Measurements from ENCODE around the gene XK. TPM values are rescaled to one million over a fixed set of nuclear protein-coding genes. Genes with fewer than 3 reads are reported as not detected.
A peak's percentile ranks its signal among the peaks of the same experiment; 100 is the strongest.

The XK gene
- total RNA-seq, 1 donor from 2014 or later: 0.25 TPM

DNA sequence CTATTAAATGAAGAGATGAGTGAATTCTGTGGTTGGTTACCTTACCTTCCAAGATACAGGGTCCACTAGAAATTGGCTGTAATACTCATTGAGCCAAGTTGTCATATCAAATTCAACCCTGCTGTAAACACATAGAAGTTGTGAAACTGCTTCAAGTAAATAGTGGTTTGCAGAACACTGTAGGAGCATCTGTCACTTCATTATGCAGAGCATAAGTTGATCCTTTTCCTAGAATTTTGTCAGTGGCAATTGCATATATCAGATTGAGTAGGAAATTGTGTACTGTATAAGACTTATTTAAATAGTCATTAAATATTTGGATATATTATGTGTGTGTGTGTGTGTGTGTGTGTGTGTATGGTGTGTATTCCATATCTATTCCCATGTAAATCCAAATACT, 8.8 kb upstream of the XK start:
- Mint-ChIP-seq H3K4me3 (ENCODE audit: unreplicated experiment) (no peak overlapping the region), H3K4me1 (ENCODE audit: low read depth, unreplicated experiment) (no peaks in the 10 kb centered on the region), H3K9me3 (ENCODE audit: unreplicated experiment) (no peaks in the 10 kb centered on the region), H3K36me3 (ENCODE audit: low read depth, unreplicated experiment) (no peaks in the 10 kb centered on the region), H3K27ac (ENCODE audit: unreplicated experiment) (no peak overlapping the region), H3K27me3 (ENCODE audit: low read depth, unreplicated experiment) (no peaks in the 10 kb centered on the region)
- Histone ChIP-seq H3K4me3 (ENCODE audit: insufficient read depth, low read depth, low read length) (no peak overlapping the region), H3K27ac (ENCODE audit: low read depth, low read length) (no peak overlapping the region), H4K20me1 (ENCODE audit: insufficient read depth, low read length) (no peaks in the 10 kb centered on the region), H3K4me2 (ENCODE audit: low read length) (no peak overlapping the region), H3K4me1 (ENCODE audit: insufficient read depth, low read length) (no peaks in the 10 kb centered on the region), H3K9me3 (ENCODE audit: insufficient read depth, low read depth, low read length) (no peaks in the 10 kb centered on the region), H3K79me2 (ENCODE audit: insufficient read depth, low read length) (no peaks in the 10 kb centered on the region), H3K36me3 (ENCODE audit: insufficient read depth, low read length) (no peaks in the 10 kb centered on the region), H3K27me3 (ENCODE audit: insufficient read depth, low read length) (no peaks in the 10 kb centered on the region), H2AFZ (ENCODE audit: low read depth, low read length) (no peak overlapping the region), H3K9ac (ENCODE audit: low read length) (no peak overlapping the region)
- no peak for TF ChIP-seq EZH2 (IDR thresholded peaks at IDR 0.05; ENCODE audit: insufficient read depth, low read length)
- TF ChIP-seq, protein P1, sequence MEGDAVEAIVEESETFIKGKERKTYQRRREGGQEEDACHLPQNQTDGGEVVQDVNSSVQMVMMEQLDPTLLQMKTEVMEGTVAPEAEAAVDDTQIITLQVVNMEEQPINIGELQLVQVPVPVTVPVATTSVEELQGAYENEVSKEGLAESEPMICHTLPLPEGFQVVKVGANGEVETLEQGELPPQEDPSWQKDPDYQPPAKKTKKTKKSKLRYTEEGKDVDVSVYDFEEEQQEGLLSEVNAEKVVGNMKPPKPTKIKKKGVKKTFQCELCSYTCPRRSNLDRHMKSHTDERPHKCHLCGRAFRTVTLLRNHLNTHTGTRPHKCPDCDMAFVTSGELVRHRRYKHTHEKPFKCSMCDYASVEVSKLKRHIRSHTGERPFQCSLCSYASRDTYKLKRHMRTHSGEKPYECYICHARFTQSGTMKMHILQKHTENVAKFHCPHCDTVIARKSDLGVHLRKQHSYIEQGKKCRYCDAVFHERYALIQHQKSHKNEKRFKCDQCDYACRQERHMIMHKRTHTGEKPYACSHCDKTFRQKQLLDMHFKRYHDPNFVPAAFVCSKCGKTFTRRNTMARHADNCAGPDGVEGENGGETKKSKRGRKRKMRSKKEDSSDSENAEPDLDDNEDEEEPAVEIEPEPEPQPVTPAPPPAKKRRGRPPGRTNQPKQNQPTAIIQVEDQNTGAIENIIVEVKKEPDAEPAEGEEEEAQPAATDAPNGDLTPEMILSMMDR (IDR thresholded peaks at IDR 0.05; ENCODE audit: insufficient read depth, low read depth, low read length): no peak
- DNase-seq (ENCODE audit: low read depth) (no peak), FAIRE-seq (no peak)

DNA sequence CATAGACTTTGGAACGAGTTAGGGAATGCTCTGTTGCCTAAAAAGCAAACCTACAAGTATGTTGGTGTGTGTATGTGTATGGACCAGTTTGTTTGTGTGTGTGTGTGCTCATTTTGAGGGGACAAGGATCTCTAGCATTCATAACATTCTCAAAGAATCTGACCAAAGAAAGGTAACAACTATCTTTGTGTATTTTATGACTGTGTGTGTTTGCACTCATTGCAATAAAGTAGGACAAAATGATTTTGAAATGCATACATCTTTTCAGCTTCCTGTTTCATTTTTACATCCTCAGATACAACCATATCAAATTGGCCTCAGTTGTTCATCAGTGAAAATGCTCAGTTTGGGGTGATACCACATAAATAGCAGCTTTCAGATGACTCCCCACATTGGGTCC, 8.3 kb upstream of the XK start:
- H4K20me1 ChIP-seq (ENCODE audit: insufficient read depth, low read length): no peaks in the 10 kb centered on the region
- no peak overlapping the region for H3K4me3 Mint-ChIP-seq (ENCODE audit: unreplicated experiment)
- H3K9me3 Mint-ChIP-seq (ENCODE audit: unreplicated experiment): no peaks in the 10 kb centered on the region
- H3K27me3 ChIP-seq (ENCODE audit: insufficient read depth, low read length): no peaks in the 10 kb centered on the region
- no peak overlapping the region for H3K27ac ChIP-seq (ENCODE audit: low read depth, low read length)
- H3K4me1 ChIP-seq (ENCODE audit: insufficient read depth, low read length): no peaks in the 10 kb centered on the region
- H3K79me2 ChIP-seq (ENCODE audit: insufficient read depth, low read length): no peaks in the 10 kb centered on the region
- H2AFZ ChIP-seq (ENCODE audit: low read depth, low read length): no peak overlapping the region
- no peaks in the 10 kb centered on the region for H3K4me1 Mint-ChIP-seq (ENCODE audit: low read depth, unreplicated experiment)
- H3K36me3 Mint-ChIP-seq (ENCODE audit: low read depth, unreplicated experiment): no peaks in the 10 kb centered on the region
- FAIRE-seq (peak; percentile 90), DNase-seq (ENCODE audit: low read depth) (no peak)
- H3K4me2 ChIP-seq (ENCODE audit: low read length): no peak overlapping the region
- no peaks in the 10 kb centered on the region for H3K27me3 Mint-ChIP-seq (ENCODE audit: low read depth, unreplicated experiment)
- no peaks in the 10 kb centered on the region for H3K9me3 ChIP-seq (ENCODE audit: insufficient read depth, low read depth, low read length)
- no peak for TF ChIP-seq EZH2 (IDR thresholded peaks at IDR 0.05; ENCODE audit: insufficient read depth, low read length)
- TF ChIP-seq, protein P1 (IDR thresholded peaks at IDR 0.05; ENCODE audit: insufficient read depth, low read depth, low read length): no peak
- H3K27ac Mint-ChIP-seq (ENCODE audit: unreplicated experiment): no peak overlapping the region
- no peak overlapping the region for H3K9ac ChIP-seq (ENCODE audit: low read length)
- H3K4me3 ChIP-seq (ENCODE audit: insufficient read depth, low read depth, low read length): no peak overlapping the region
- no peaks in the 10 kb centered on the region for H3K36me3 ChIP-seq (ENCODE audit: insufficient read depth, low read length)

GRCh38 chrX:37677765-37678164, 7.8 kb upstream of the XK start:
- FAIRE-seq: peak; percentile 34

More at GRCh38 chrX:37677765-37678164, 7.8 kb upstream of the XK start:
- Histone ChIP-seq H3K4me3 (ENCODE audit: insufficient read depth, low read depth, low read length) (no peak overlapping the region), H3K36me3 (ENCODE audit: insufficient read depth, low read length) (no peaks in the 10 kb centered on the region), H2AFZ (ENCODE audit: low read depth, low read length) (no peak overlapping the region), H3K4me2 (ENCODE audit: low read length) (no peak overlapping the region), H3K27ac (ENCODE audit: low read depth, low read length) (no peak overlapping the region), H3K9me3 (ENCODE audit: insufficient read depth, low read depth, low read length) (no peaks in the 10 kb centered on the region), H3K9ac (ENCODE audit: low read length) (no peak overlapping the region), H4K20me1 (ENCODE audit: insufficient read depth, low read length) (no peaks in the 10 kb centered on the region), H3K27me3 (ENCODE audit: insufficient read depth, low read length) (no peaks in the 10 kb centered on the region), H3K79me2 (ENCODE audit: insufficient read depth, low read length) (no peaks in the 10 kb centered on the region), H3K4me1 (ENCODE audit: insufficient read depth, low read length) (no peaks in the 10 kb centered on the region)
- Mint-ChIP-seq H3K4me1 (ENCODE audit: low read depth, unreplicated experiment) (no peaks in the 10 kb centered on the region), H3K27me3 (ENCODE audit: low read depth, unreplicated experiment) (no peaks in the 10 kb centered on the region), H3K36me3 (ENCODE audit: low read depth, unreplicated experiment) (no peaks in the 10 kb centered on the region), H3K9me3 (ENCODE audit: unreplicated experiment) (no peaks in the 10 kb centered on the region), H3K4me3 (ENCODE audit: unreplicated experiment) (no peak overlapping the region), H3K27ac (ENCODE audit: unreplicated experiment) (no peak overlapping the region)
- no peak for DNase-seq (ENCODE audit: low read depth)
- TF ChIP-seq, protein P1 (IDR thresholded peaks at IDR 0.05; ENCODE audit: insufficient read depth, low read depth, low read length): no peak
- TF ChIP-seq EZH2 (IDR thresholded peaks at IDR 0.05; ENCODE audit: insufficient read depth, low read length): no peak

Data from astrocyte (in vitro differentiated cells and primary cell).